Tibial artery (tissue), 4 donors: Measurements from ENCODE around the gene C1QL3.

ENCODE experiments used
- DNase-seq, 2 donors: peaks; one replicate each; pipeline ENCODE4 v3.0.0-alpha.2; 2019
- H3K27ac ChIP-seq, 2 donors: fragments of 200-600 bp; sonication (generic) in 1 of 2; 1 replicate in 1 of 2; 2 replicates in 1 of 2; pipeline ENCODE4 v1.5.1; 2018 to 2019; ENCODE audit warnings: mild to moderate bottlenecking in 1 of 2
- H3K27me3 ChIP-seq, 2 donors: fragments of 200-600 bp; sonication (generic) in 1 of 2; one replicate each; pipeline versions ENCODE4 v1.5.1 to v1.6.0; 2016 to 2019
- H3K36me3 ChIP-seq, 3 donors: fragments of 200-600 bp; sonication (generic) in 2 of 3; one replicate each; pipeline ENCODE4 v1.5.1; 2016 to 2019; ENCODE audit warnings: mild to moderate bottlenecking in 2 of 3
- H3K4me1 ChIP-seq, 4 donors: fragments of 200-600 bp; sonication (generic) in 2 of 4; 1 replicate in 3 of 4; 2 replicates in 1 of 4; pipeline ENCODE4 v1.5.1; 2016 to 2019
- H3K4me3 ChIP-seq, 2 donors: fragments of 200-600 bp; sonication (generic) in 1 of 2; 1 replicate in 1 of 2; 2 replicates in 1 of 2; pipeline ENCODE4 v1.5.1; 2018 to 2019; ENCODE audit warnings: mild to moderate bottlenecking in 2 of 2
- H3K9me3 ChIP-seq, 3 donors: fragments of 200-600 bp; sonication (generic) in 1 of 3; one replicate each; pipeline ENCODE4 v1.5.1; 2016 to 2019
- intact Hi-C: fragments of 100-400 bp; cut with DNase I; formaldehyde crosslinking; loops from one replicate; pipeline ENCODE4 v1.15.0; 2023; ENCODE audit warnings: low total_unique reads
- TF ChIP-seq, protein P1 (sequence below), 2 experiments: fragments of 200-600 bp in 1 of 2; fragments of 450-650 bp in 1 of 2; IDR thresholded peaks; one replicate each; pipeline ENCODE4 v1.5.1; 2017 to 2019; ENCODE audit warnings: antibody characterized with exemption in 2 of 2, mild to moderate bottlenecking in 1 of 2, moderate library complexity in 1 of 2

C1QL3 gene

DNA sequence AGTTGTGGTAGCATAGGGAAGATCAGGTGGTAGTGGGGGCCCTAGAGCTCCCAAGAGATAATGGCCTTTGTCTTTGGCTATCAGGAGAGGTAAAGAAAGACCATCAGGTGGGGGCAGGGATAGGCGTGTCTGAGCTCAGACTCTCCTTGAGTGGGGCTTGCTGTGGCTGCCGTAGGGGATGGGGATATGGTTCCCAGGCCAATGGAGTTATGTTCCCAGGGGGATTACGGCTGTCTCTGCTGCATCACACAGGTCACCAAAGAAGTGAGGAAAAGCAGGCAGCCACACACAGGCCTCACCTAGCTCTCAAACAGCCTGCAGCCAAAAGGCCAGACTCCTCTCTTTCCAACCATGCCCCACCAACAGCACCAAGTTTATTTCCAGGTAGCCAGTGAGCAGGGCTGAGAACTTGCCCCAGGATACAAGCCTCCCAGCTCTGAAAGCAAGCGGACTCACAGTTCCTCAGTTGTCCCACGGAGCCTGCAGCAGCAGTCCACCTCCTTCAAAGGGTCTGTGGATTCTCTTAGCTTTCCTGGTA lies 37.6 kb upstream of the C1QL3 start:
- no peaks in the 10 kb centered on the region for H3K4me1 ChIP-seq
- no peak overlapping the region for H3K27ac ChIP-seq
- no peak overlapping the region for H3K4me3 ChIP-seq
- no peaks in the 10 kb centered on the region for H3K36me3 ChIP-seq
- no peaks in the 10 kb centered on the region for H3K27me3 ChIP-seq
- TF ChIP-seq, protein P1, sequence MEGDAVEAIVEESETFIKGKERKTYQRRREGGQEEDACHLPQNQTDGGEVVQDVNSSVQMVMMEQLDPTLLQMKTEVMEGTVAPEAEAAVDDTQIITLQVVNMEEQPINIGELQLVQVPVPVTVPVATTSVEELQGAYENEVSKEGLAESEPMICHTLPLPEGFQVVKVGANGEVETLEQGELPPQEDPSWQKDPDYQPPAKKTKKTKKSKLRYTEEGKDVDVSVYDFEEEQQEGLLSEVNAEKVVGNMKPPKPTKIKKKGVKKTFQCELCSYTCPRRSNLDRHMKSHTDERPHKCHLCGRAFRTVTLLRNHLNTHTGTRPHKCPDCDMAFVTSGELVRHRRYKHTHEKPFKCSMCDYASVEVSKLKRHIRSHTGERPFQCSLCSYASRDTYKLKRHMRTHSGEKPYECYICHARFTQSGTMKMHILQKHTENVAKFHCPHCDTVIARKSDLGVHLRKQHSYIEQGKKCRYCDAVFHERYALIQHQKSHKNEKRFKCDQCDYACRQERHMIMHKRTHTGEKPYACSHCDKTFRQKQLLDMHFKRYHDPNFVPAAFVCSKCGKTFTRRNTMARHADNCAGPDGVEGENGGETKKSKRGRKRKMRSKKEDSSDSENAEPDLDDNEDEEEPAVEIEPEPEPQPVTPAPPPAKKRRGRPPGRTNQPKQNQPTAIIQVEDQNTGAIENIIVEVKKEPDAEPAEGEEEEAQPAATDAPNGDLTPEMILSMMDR (IDR thresholded peaks at IDR 0.05), result no peak
- no peak for DNase-seq
- intact Hi-C loops, result no loop called here
- peaks cover 0 to 12% (median 6%) of the 10 kb centered on the region in 3 donors for H3K9me3 ChIP-seq

DNA sequence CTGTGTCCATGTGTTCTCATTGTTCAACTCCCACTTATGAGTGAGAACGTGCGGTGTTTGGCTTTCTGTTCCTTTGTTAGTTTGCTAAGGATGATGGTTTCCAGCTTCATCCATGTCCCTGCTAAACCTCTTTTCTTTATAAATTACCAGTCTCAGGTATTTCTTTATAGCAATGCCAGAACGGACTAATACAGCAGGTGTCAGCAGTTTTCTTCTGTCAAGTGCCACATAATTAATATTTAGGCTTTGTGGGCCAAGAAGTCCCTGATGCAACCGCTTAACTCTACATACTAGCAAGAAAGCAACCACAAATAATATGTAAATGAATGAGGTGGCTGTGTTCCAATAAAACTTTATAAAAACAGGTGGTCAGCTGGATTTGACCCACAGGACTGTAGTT lies 26.3 kb upstream of the C1QL3 start:
- no peaks in the 10 kb centered on the region for H3K4me1 ChIP-seq
- H3K4me3 ChIP-seq, result no peak overlapping the region
- TF ChIP-seq, protein P1 (IDR thresholded peaks at IDR 0.05), result no peak
- H3K9me3 ChIP-seq, result no peaks in the 10 kb centered on the region
- H3K27ac ChIP-seq, result no peak overlapping the region
- H3K36me3 ChIP-seq, result no peaks in the 10 kb centered on the region
- DNase-seq, result no peak
- intact Hi-C loops, result no loop called here
- no peaks in the 10 kb centered on the region for H3K27me3 ChIP-seq

DNA sequence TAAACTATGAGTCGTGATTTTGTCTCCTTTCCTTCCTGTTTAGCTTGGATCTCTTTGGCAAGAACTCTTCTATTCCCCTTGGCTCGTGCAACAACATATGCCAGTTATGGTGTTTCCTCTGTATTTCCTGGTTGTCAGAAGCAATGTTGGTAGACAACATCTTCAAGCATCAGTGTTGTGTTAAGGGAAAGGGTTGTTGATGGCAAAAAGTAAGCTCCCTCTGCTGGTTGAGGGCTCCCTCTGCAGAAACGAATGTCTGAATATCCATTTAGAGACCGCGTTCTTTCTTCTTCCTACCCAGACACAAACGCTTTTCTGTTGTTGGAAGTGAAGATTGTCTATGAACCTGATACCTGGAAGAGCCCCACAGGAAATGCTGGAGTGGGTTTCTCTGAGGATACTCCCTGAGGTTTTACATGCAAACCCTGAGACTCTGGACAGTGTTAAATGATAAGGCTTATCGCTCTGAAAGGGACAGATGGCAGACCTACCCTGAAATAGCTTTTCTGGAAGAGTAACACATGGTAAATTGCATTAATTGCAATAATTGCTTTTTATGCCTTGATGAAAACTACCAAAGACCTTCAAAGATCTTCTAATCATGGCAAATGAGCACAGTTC lies 23.5 kb upstream of the C1QL3 start:
- Histone ChIP-seq H3K27ac (no peak overlapping the region), H3K4me3 (no peak overlapping the region), H3K27me3 (peaks cover 0 to 7% of the 10 kb centered on the region in 2 donors), H3K9me3 (no peaks in the 10 kb centered on the region), H3K4me1 (no peaks in the 10 kb centered on the region), H3K36me3 (no peaks in the 10 kb centered on the region)
- TF ChIP-seq, protein P1 (IDR thresholded peaks at IDR 0.05), result peak; percentile 42 to 47
- intact Hi-C loops, result no loop called here
- no peak for DNase-seq

DNA sequence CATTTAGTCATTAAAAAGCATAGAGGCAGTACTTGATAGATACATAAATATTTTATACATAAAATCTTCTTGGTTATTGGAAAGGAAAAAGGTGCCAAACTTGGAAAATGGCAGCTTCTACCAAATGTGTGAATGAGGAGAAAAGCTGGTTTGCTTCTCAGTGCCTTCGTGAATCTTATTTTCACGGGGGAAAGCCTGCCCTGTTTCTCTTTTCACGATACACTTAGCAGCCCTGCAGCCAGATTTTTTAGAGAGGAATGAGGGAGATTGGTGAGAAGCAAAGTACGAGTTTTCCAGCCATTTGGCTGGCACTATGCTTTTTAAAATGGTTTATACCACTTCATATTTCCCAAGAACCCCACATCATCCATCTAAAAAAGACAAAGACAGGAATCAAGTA lies 22.9 kb upstream of the C1QL3 start:
- TF ChIP-seq, protein P1 (IDR thresholded peaks at IDR 0.05), result no peak

DNA sequence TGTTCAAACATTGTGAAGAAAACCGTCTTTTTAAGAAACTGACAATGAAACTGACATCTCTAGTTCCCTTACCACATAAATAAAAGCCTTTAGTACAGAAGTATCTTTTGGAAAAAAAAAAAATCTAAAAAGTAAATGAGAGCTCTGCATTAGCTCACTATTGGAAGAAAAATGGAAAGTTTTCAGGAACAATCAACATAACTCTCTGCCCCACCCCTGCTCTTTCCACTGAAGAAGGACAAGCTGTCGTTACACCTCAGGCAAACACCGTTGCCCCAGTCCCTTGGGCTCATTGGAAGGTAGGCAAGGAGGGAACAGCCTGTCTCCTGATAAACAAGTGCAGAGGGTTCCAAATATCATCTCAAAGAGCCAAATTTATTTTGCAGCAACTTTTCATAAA lies 22.4 kb upstream of the C1QL3 start:
- no peak for DNase-seq
- H3K36me3 ChIP-seq, result no peaks in the 10 kb centered on the region
- H3K9me3 ChIP-seq, result no peaks in the 10 kb centered on the region
- TF ChIP-seq, protein P1 (IDR thresholded peaks at IDR 0.05), result no peak
- H3K4me3 ChIP-seq, result no peak overlapping the region
- no peak overlapping the region for H3K27ac ChIP-seq
- intact Hi-C loops, result no loop called here
- peaks cover 0 to 13% of the 10 kb centered on the region in 2 donors for H3K27me3 ChIP-seq
- no peaks in the 10 kb centered on the region for H3K4me1 ChIP-seq

More for the DNA sequence above, 22.9 kb upstream of the C1QL3 start:
- no peaks in the 10 kb centered on the region for H3K36me3 ChIP-seq
- H3K4me3 ChIP-seq, result no peak overlapping the region
- H3K27ac ChIP-seq, result no peak overlapping the region
- H3K4me1 ChIP-seq, result no peaks in the 10 kb centered on the region
- intact Hi-C loops, result no loop called here
- DNase-seq, result no peak
- H3K27me3 ChIP-seq, result peaks cover 0 to 8% of the 10 kb centered on the region in 2 donors
- H3K9me3 ChIP-seq, result no peaks in the 10 kb centered on the region
